ENCODE data around the gene ZNF346. TPM values are rescaled to one million over a fixed set of nuclear protein-coding genes. Genes with fewer than 3 reads are reported as not detected.

ZNF346 gene
- total and polyA plus RNA-seq, 2 of the 13 experiments (the other 11 are each of a cell fraction or from before 2014, with no cell fraction given) = 8.6 to 19.4 TPM

DNA sequence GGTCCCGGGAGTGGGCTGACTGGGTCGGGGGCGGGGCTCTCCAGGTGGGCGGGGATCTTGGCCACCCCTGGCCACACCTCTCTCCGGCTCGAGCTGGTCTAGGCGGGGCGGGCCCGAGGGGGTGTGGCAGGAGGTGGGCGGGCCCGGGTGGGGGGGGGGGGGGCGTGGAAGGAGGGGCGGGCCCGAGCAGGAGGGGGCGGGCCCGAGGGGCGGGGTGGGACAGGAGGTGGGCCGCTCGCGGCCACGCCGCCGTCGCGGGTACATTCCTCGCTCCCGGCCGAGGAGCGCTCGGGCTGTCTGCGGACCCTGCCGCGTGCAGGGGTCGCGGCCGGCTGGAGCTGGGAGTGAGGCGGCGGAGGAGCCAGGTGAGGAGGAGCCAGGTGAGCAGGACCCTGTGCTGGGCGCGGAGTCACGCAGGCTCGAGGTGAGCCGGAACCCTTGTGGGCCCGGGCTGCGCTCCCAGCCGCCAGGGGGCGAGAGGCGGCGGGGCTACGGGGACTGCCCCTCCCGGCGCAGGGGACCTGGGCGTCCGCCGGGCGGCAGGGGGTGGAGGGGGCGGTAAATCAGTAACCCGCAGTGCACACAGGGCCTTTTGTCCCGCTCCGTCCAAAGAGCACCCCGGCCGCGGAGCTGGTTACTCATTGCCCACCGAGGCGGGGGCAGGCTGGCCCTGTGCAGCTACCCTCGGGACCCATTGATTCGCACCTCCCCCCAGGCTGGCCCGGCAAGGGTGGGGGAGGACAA is 64.3 kb downstream of the ZNF346 start, which contains the start of gene FGFR4 (continued):
- TF ChIP-seq, protein P1, sequence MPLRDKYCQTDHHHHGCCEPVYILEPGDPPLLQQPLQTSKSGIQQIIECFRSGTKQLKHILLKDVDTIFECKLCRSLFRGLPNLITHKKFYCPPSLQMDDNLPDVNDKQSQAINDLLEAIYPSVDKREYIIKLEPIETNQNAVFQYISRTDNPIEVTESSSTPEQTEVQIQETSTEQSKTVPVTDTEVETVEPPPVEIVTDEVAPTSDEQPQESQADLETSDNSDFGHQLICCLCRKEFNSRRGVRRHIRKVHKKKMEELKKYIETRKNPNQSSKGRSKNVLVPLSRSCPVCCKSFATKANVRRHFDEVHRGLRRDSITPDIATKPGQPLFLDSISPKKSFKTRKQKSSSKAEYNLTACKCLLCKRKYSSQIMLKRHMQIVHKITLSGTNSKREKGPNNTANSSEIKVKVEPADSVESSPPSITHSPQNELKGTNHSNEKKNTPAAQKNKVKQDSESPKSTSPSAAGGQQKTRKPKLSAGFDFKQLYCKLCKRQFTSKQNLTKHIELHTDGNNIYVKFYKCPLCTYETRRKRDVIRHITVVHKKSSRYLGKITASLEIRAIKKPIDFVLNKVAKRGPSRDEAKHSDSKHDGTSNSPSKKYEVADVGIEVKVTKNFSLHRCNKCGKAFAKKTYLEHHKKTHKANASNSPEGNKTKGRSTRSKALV (CRISPR knock-in tag; IDR thresholded peaks at IDR 0.05) = peak; percentile 86
- peak; percentile 82 for TF ChIP-seq SALL2 (CRISPR knock-in tag; IDR thresholded peaks at IDR 0.05)
- TF ChIP-seq ZFP62 (CRISPR knock-in tag; IDR thresholded peaks at IDR 0.05) = no peak
- TF ChIP-seq HDAC2 (CRISPR knock-in tag; IDR thresholded peaks at IDR 0.05) = peak; percentile 68
- no peak for TF ChIP-seq KDM4B (CRISPR knock-in tag; IDR thresholded peaks at IDR 0.05)
- TF ChIP-seq KLF6 (CRISPR knock-in tag; IDR thresholded peaks at IDR 0.05) = peak; percentile 64; the same call in 1 of the 2 replicates
- TF ChIP-seq, protein P2, sequence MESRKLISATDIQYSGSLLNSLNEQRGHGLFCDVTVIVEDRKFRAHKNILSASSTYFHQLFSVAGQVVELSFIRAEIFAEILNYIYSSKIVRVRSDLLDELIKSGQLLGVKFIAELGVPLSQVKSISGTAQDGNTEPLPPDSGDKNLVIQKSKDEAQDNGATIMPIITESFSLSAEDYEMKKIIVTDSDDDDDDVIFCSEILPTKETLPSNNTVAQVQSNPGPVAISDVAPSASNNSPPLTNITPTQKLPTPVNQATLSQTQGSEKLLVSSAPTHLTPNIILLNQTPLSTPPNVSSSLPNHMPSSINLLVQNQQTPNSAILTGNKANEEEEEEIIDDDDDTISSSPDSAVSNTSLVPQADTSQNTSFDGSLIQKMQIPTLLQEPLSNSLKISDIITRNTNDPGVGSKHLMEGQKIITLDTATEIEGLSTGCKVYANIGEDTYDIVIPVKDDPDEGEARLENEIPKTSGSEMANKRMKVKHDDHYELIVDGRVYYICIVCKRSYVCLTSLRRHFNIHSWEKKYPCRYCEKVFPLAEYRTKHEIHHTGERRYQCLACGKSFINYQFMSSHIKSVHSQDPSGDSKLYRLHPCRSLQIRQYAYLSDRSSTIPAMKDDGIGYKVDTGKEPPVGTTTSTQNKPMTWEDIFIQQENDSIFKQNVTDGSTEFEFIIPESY (CRISPR knock-in tag; IDR thresholded peaks at IDR 0.05) = 0 out of 2 replicates have a peak, but pooled peaks have one; percentile 50
- TF ChIP-seq PITX1 (CRISPR knock-in tag; IDR thresholded peaks at IDR 0.05) = peak; percentile 72; the same call in 1 of the 2 replicates
- TF ChIP-seq NR2F2 (IDR thresholded peaks at IDR 0.05; ENCODE audit: borderline replicate concordance, low read depth) = no peak
- no peak for TF ChIP-seq ZNF3 (CRISPR knock-in tag; IDR thresholded peaks at IDR 0.05)
- TF ChIP-seq, protein P3, sequence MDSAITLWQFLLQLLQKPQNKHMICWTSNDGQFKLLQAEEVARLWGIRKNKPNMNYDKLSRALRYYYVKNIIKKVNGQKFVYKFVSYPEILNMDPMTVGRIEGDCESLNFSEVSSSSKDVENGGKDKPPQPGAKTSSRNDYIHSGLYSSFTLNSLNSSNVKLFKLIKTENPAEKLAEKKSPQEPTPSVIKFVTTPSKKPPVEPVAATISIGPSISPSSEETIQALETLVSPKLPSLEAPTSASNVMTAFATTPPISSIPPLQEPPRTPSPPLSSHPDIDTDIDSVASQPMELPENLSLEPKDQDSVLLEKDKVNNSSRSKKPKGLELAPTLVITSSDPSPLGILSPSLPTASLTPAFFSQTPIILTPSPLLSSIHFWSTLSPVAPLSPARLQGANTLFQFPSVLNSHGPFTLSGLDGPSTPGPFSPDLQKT (CRISPR knock-in tag; IDR thresholded peaks at IDR 0.05; ENCODE audit: borderline replicate concordance) = no peak
- no peak for TF ChIP-seq ZNF33A (CRISPR knock-in tag; IDR thresholded peaks at IDR 0.05; ENCODE audit: borderline replicate concordance)
- TF ChIP-seq TEAD2 (CRISPR knock-in tag; IDR thresholded peaks at IDR 0.05) = no peak
- no peak for TF ChIP-seq HMGA1 (CRISPR knock-in tag; conservative IDR thresholded peaks at IDR 0.05)
- TF ChIP-seq, protein P4, sequence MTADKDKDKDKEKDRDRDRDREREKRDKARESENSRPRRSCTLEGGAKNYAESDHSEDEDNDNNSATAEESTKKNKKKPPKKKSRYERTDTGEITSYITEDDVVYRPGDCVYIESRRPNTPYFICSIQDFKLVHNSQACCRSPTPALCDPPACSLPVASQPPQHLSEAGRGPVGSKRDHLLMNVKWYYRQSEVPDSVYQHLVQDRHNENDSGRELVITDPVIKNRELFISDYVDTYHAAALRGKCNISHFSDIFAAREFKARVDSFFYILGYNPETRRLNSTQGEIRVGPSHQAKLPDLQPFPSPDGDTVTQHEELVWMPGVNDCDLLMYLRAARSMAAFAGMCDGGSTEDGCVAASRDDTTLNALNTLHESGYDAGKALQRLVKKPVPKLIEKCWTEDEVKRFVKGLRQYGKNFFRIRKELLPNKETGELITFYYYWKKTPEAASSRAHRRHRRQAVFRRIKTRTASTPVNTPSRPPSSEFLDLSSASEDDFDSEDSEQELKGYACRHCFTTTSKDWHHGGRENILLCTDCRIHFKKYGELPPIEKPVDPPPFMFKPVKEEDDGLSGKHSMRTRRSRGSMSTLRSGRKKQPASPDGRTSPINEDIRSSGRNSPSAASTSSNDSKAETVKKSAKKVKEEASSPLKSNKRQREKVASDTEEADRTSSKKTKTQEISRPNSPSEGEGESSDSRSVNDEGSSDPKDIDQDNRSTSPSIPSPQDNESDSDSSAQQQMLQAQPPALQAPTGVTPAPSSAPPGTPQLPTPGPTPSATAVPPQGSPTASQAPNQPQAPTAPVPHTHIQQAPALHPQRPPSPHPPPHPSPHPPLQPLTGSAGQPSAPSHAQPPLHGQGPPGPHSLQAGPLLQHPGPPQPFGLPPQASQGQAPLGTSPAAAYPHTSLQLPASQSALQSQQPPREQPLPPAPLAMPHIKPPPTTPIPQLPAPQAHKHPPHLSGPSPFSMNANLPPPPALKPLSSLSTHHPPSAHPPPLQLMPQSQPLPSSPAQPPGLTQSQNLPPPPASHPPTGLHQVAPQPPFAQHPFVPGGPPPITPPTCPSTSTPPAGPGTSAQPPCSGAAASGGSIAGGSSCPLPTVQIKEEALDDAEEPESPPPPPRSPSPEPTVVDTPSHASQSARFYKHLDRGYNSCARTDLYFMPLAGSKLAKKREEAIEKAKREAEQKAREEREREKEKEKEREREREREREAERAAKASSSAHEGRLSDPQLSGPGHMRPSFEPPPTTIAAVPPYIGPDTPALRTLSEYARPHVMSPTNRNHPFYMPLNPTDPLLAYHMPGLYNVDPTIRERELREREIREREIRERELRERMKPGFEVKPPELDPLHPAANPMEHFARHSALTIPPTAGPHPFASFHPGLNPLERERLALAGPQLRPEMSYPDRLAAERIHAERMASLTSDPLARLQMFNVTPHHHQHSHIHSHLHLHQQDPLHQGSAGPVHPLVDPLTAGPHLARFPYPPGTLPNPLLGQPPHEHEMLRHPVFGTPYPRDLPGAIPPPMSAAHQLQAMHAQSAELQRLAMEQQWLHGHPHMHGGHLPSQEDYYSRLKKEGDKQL (CRISPR knock-in tag; IDR thresholded peaks at IDR 0.05; ENCODE audit: low read depth) = no peak
- peak; percentile 96 for TF ChIP-seq ZNF670 (CRISPR knock-in tag; IDR thresholded peaks at IDR 0.05; ENCODE audit: borderline replicate concordance)
